Activated CD8-positive, alpha-beta memory T cell treated with anti-CD3 and anti-CD28 coated beads for 36 hours (primary cell): ENCODE data around the gene LGALS12. TPM values are rescaled to one million over a fixed set of nuclear protein-coding genes. Genes with fewer than 3 reads are reported as not detected.
"Not testable (repeated sequence)": the region's sequence is repeated elsewhere in the genome, so short reads cannot be mapped to it uniquely, and the experiment has no call there.

Experiments
- CTCF ChIA-PET: fragments of 350-600 bp; sonication (Branson Sonifier 250); formaldehyde crosslinking; loops from one replicate; lab custom pipeline; 2021; ENCODE audit warnings: antibody characterized with exemption; lab: Charles Lee
- POLR2A ChIA-PET: fragments of 350-600 bp; sonication (Branson Sonifier 250); formaldehyde crosslinking; loops from one replicate; lab custom pipeline; 2021; ENCODE audit warnings: antibody characterized with exemption; lab: Charles Lee
- total RNA-seq, 2 experiments: library from RNA; stranded (reverse); gene quantifications; one replicate each; pipeline ENCODE4 v1.2.3, GENCODE V29; 2021

Gene LGALS12
- total RNA-seq, 2 experiments from 2014 or later: not detected

DNA sequence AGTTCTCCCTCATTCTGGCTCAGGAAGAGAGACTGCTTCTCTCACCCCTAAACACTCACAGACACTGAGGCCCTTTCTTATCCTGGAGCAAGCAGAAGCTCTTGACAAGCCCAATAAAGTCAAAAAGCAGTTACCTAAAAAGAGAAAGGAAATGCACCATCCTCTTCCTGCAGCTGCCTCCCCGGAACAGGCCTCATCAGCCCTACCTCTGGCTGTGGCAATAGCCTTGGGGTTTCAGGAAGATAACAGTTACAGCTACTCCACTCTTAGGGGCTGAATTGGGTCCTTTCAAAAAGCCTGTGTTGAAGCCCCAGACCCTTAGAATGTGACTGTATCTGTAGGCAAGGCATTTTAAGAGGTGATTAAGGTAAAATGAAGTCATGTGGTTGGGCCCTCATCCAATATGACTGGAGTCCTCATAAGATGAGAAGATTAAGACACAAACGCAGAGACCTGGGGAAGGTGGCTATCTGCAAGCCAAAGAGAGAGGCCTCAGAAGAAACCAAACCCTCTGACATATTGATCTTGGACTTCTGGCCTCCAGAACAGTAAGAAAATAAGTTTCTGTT lies 3.5 kb upstream of the LGALS12 start:
- ChIA-PET CTCF (no interaction called here), POLR2A (no interaction called here)

DNA sequence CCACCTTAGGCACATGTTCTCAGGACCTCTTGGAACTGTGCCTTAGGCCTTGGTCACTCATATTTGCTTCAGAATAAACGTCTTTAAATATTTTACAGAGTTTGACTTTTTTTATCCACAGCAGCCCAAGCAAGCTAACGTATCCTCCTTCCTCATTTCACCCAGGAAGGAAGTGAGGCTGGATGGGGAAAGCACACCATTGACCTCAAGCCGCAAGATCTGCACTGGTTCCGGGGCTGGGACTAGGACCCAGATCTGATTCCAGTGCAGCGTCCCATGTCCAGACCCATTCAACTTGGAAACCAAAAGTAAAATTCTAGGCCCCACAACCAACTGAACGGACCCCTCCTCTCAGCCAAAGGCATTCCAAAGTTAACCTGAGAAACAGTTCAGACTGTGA lies 2.4 kb upstream of the LGALS12 start:
- CTCF ChIA-PET: no interaction called here
- POLR2A ChIA-PET: no interaction called here

GRCh38 chr11:63504054-63504453 lies 1.8 kb upstream of the LGALS12 start:
- POLR2A ChIA-PET: no interaction called here
- CTCF ChIA-PET: no interaction called here

DNA sequence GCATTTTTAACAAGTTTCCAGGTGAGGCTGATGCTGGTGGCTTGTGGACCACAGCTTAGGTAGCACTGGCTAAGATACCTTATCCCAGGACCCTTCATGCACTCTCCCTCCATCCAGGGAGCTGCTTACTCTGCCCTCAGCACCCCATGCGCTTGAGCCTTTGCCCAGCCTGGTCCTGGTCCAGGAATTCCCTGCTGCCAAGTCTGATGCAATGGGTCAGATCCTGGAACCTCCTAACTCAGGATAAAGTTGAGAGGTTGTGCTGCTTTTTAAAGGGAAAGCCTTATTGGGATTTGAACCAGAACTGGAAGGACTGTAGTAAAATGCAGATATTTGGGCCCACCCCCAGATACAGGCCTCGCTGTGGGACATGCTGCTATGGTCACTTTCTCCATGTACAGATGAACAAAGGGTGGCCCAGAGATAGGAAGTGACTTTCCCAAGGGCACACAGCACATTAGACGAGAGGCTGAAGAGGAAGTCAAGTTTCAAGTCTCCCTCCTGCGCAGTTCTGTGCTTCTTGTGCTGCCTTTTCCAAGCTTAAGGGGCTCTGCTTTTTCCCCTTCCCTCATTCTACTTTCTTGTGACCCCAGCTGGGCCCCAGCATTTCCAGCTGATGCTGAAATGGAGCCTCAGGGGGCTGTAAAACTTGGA lies 824 bp upstream of the LGALS12 start:
- ChIA-PET POLR2A (no interaction called here), CTCF (no interaction called here)

- CTCF ChIA-PET: interaction anchor here (1.2 kb wide), 1 partner anchor 129 kb away, joined by 4 read pairs; no protein-coding TSS in a partner anchor
- POLR2A ChIA-PET: no interaction called here
These were observed 992 bp downstream of the LGALS12 start for GRCh38 chr11:63506876-63507275.

- ChIA-PET POLR2A (no interaction called here), CTCF (interaction anchor here (0.6 kb wide), 1 partner anchor 1197 kb away, joined by 3 read pairs; no protein-coding TSS in a partner anchor)
These were observed 1.6 kb downstream of the LGALS12 start for GRCh38 chr11:63507511-63507910.

GRCh38 chr11:63508009-63508408 lies 2.1 kb downstream of the LGALS12 start:
- POLR2A ChIA-PET: no interaction called here
- CTCF ChIA-PET: interaction anchor here (0.6 to 1.3 kb wide), 2 partner anchors 17 to 1197 kb away, joined by 3 read pairs; no protein-coding TSS in a partner anchor

GRCh38 chr11:63508745-63509144 lies 2.9 kb downstream of the LGALS12 start:
- POLR2A ChIA-PET: no interaction called here
- CTCF ChIA-PET: interaction anchor here (1.3 kb wide), 1 partner anchor 17 kb away, joined by 3 read pairs; no protein-coding TSS in a partner anchor

DNA sequence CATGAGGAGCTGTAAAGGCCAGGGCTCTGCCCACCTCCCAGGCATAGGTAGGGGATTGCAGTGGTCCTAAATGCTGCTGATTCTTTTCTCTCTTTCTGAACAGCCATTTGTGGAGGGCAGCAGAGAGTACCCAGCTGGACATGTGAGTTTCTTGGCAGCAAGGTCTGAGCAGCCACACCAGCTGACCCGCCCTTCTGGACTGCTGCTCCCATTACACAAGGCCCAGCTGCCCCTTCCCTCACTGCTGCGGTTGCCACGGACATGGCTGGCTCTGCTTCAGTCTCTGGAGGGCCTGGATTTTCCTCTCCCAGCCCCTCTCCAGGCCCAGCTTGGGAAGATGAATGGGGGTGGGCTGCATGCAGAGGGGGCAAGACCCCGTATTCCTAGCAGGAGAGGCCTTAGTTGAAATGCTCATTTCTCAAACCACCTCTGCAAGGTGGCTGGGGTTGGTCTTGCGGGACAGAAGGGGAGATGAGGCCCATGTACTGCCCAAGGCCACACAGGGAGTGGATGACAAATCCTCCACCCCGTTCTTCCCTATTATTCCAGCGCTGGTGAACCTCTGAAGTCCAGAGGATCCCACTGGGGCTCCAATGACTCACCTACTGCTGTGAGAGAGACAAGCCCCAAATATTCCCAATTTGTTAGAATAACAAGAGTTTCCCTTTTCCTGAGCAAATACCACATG lies 4.6 kb downstream of the LGALS12 start:
- CTCF ChIA-PET: no interaction called here
- POLR2A ChIA-PET: no interaction called here

DNA sequence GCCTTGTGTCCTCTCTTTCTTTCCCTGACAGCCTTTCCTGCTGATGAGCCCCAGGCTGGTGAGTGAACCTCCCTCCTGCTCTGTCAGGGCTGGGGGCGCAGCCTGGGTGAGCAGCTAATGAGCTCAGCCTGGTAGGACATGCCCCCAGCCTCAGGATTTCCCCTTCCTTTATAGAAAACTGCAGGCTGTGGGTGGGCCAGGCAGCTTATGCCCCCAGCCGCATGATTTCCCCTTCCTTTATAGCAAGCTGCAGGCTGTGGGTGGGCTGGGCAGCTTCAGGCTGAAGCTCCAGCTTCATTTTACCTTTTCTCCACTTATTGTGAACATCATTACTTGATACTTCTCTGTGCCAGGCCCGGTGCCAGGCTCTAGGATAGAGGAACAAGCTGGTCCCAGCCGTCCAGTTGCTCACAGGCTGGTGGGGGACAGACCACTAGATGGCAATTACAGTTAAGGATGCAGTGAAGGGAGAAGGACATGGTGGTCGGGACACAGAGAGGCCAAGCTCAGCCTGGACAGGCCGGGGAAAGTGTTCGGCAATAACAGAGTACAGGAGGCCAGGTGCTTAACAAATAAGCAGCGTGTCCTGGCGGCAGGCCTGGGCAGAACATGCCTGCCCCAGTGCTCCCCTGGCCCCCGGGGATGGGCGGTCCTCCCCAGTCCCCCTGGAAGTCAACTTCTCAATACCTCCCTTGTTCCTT lies 5.3 kb downstream of the LGALS12 start:
- CTCF ChIA-PET: no interaction called here
- POLR2A ChIA-PET: no interaction called here

GRCh38 chr11:63512816-63513215 lies 6.9 kb downstream of the LGALS12 start:
- POLR2A ChIA-PET: no interaction called here
- CTCF ChIA-PET: no interaction called here

DNA sequence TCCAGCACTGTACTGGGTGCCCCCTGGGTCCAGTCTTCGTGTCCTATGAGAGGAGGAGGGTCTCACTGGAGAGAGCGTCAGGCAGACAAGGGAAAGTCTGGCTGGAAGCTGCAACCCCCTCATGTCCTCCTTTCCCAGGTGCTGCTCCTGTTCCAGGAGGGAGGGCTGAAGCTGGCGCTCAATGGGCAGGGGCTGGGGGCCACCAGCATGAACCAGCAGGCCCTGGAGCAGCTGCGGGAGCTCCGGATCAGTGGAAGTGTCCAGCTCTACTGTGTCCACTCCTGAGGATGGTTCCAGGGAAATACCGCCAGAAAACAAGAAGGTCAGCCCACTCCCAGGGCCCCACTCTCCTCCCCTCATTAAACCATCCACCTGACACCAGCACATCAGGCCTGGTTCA lies 10.2 kb downstream of the LGALS12 start:
- ChIA-PET POLR2A (no interaction called here), CTCF (no interaction called here)

- POLR2A ChIA-PET: no interaction called here
- CTCF ChIA-PET: no interaction called here
These were observed 11.3 kb downstream of the LGALS12 start for GRCh38 chr11:63517156-63517555.

DNA sequence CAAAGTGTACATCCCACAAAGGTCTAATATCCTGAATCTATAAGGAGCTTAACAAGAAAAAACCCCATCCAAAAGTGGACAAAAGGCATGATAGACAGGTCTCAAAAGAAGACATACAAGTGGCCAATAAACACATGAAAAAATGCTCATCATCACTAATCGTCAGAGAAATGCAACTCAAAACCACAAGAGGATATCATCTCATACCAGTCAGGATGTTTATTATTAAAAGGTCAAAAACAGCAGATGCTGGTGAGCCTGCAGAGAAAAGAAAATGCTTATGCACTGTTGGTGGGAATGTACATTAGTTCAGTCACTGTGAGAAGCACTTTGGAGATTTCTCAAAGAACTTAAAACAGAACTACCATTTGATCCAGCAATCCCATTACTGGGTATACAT lies 12.7 kb downstream of the LGALS12 start:
- CTCF ChIA-PET: no interaction called here
- POLR2A ChIA-PET: no interaction called here

DNA sequence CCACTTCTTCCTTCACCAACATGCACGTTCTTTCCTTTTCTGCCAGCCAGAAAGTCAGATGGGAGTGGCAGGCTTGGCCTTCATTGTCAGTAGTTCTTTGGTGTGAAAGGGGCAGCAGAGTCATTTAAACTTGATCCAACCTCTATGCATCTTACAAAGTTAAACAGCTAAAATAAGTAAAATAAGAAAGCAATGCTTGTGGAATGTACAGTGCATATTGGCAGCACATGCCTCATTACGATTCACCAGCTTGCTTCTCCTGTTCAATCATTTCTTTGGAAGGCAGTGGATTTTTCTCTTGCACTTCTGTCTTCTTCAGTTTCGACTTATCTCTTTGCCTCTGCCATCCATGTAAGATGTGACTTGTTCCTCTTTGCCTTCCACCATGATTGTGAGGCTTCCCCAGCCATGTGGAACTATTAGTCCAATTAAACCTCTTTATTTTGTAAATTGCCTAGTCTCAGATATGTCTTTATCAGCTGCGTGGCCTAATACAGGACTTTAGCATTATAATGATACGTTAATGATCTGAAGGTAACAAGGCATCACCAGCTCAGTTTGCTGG lies 14.8 kb downstream of the LGALS12 start:
- ChIA-PET POLR2A (no interaction called here), CTCF (interaction anchor here (1.7 kb wide), 1 partner anchor 43 kb away, joined by 4 read pairs; the partner anchor contains the start of gene PLAAT2)

DNA sequence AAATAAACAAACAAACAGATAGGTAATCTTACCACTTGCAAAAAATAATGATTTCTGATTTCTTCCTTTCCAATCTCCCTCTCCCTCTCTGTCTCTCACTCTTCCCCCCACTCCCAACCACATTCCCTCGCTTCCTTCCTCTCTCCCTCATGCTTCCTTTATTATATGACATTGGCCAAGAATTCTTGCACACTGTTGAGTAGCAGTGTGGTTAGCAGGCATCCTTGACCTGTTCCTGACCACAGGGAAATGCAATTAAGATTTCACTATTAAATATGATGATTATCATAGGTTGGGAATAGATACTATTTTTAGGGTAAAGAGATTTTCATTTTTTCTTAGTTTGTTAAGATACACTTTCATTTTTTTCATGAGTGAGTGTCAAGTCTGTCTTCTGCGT lies 16.0 kb downstream of the LGALS12 start:
- ChIA-PET POLR2A (no interaction called here), CTCF (no interaction called here)

GRCh38 chr11:63523151-63523550 lies 17.3 kb downstream of the LGALS12 start:
- CTCF ChIA-PET: no interaction called here
- POLR2A ChIA-PET: no interaction called here

DNA sequence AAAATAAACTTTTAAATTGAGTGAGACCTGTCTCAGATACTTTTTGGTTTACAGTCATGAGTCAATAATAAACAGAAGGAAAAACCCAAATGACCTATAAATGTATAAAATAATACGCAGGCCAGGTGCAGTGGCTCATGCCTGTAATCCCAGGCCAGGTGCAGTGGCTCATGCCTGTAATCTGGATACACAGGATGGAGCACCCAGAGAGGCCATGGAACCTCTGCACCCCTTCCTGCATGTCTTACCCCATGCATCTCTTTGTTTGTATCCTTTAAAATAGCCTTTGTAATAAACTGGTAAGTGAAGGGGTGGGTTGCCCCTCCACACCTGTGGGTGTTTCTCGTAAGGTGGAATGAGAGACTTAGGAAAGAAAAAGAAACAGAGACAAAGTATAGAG lies 21.8 kb downstream of the LGALS12 start:
- POLR2A ChIA-PET: no interaction called here
- CTCF ChIA-PET: interaction anchor here (0.6 kb wide), 1 partner anchor 35 kb away, joined by 4 read pairs; no protein-coding TSS in a partner anchor

GRCh38 chr11:63528156-63528555 lies 22.3 kb downstream of the LGALS12 start:
- POLR2A ChIA-PET, CTCF ChIA-PET: not testable (repeated sequence)
